T-helper 22 cell (primary cell): Measurements from ENCODE around the gene ITPR1.
A peak's percentile ranks its signal among the peaks of the same experiment; 100 is the strongest.

ENCODE experiments used
- DNase-seq: peaks from one replicate; pipeline ENCODE4 v3.0.0-alpha.2; 2020; ENCODE audit warnings: low read depth

Gene ITPR1

DNA sequence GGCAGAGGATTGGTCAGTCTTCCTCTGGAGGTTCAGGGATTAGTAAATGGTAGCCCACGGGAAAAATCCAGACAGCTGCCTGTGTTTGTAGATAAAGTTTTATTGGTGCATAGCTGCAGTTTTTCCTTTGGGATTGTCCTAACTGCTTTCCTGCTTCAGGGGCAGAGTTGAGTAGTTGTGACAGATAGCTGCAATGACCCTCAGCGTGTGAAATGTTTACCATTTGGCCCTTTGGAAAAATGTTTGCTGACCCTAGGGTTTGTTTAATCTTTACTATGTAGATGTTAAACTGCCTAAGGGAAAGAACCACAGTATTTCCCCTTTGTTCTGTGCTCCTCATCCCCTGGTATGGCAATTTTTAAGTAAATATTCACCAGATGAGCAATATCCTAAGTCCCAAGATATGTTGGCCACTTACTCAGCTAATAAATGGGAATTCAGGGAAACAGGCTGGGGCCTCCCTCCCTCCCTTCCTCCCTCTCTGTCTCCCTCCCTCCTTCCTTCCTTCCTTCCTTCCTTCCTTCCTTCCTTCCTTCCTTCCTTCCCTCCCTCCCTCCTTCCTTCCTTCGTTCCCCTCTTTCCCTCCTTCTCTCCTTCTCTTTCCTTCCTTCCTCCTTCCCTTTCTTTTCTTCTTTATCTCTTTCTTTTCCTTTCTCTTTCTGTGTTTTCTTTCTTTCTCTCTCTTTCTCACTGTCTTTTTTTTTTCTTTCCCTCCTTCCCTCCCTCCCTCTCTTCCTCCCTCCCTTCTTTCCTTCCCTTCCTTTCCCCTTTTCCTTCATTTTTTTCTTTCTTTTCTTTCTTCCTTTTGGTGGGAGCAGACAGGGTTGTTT is 251.5 kb downstream of the ITPR1 start:
- DNase-seq = no peak

DNA sequence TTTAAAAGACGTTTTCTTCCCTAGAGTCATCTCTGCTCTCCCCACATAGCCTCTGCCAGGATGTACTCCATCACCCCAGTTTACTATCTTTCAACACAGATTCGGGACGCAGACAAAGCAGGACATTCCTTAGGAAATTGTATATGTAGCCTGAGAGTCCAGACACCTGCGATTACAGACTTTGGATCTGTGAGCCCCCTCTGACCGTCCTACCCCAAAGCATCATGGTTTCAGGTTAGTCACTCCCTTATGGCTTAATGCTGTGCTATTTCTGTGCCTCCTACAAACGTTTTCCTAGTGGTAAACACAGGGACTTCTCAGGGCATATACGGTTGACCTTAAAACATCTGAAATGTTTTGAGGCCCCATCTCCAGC is 252.1 kb downstream of the ITPR1 start:
- DNase-seq = no peak

GRCh38 chr3:4746241-4746958 is 253.3 kb downstream of the ITPR1 start:
- no peak for DNase-seq

- DNase-seq = no peak
Observed at GRCh38 chr3:4748127-4748526, 255.0 kb downstream of the ITPR1 start.

GRCh38 chr3:4748701-4749378 is 255.7 kb downstream of the ITPR1 start:
- DNase-seq = no peak

- DNase-seq = no peak
Observed at GRCh38 chr3:4749567-4750002, 256.4 kb downstream of the ITPR1 start.

DNA sequence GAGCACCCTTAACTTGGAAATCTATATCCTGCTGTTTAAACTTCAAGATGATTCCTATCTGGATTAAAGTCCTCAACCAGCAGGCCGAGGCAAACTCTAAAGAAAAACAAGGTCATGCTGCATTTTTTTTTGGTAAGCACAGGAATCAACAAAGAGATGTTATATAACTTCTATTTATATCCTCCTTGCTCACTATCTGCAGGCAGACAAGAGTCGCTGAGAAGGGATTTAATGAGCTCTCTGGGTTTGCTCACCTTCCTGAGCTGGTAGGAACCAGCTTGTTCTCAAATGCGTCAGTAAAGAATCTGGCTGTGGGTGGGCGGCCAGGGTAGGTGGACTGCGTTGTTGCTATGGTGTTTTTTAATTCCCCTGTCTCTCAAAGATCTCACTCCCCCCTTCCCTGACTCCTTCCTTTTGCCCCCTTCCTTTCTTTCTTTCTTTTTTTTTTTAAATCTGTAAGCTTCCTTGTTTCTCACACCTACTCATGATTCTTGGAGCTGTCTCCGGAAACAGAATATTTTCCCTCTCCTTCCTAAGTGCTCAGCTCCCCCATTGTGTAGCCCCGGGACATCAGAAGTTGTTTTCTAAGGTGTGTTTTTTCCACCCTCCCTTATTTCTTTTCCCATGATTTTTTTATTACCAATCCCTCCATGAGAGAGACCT is 257.3 kb downstream of the ITPR1 start:
- peak; percentile 54 for DNase-seq

- peak; percentile 7 for DNase-seq
Observed at GRCh38 chr3:4751029-4751501, 257.9 kb downstream of the ITPR1 start.

GRCh38 chr3:4751502-4752101 is 258.5 kb downstream of the ITPR1 start:
- no peak for DNase-seq

- DNase-seq = no peak
Observed at GRCh38 chr3:4752201-4753072, 259.3 kb downstream of the ITPR1 start.

- DNase-seq = no peak
Observed at GRCh38 chr3:4753073-4753691, 260.0 kb downstream of the ITPR1 start.

DNA sequence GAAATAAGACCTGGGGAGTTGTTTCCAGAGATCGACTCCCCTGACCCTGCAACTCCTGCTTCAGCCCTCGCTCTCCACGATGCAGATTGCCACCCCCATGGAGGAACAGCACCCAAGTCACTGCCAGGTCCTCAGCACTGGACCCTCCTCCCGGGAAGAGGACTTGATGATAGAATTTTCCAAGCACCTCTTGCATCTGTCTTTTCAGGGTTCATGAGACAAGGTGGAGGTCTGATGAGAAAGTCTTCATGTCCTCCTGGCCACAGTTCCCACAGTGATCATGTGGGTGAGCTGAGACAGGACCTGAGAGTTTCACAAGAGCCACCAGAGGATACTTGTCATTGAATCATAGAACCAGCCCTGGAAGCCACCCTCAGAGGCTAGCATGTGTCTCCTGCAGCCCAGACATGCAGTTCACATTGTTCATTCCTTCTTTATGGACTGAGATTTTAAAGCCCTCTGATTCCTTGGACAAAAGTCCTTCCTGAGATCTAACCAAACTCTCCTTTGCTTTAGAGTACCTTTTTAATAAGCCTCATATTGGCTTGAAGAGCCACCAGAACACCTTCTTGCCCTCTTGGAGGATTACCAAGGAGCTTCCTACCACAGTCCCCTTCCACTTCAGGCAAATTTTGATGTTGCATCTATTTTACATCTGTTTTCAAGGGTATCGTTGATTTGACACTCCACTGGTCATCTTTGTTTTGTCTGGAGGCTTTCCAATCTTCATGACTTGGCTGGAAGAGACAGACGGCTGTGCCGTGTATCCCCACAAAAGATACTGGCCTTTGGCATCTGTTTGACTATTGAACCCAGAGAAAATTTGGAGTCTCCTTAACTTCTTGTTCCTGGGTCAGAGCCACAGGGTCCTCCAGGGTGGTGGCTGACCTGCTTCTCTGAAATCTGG is 261.3 kb downstream of the ITPR1 start:
- DNase-seq = no peak

- no peak for DNase-seq
Observed at GRCh38 chr3:4755566-4755965, 262.4 kb downstream of the ITPR1 start.

DNA sequence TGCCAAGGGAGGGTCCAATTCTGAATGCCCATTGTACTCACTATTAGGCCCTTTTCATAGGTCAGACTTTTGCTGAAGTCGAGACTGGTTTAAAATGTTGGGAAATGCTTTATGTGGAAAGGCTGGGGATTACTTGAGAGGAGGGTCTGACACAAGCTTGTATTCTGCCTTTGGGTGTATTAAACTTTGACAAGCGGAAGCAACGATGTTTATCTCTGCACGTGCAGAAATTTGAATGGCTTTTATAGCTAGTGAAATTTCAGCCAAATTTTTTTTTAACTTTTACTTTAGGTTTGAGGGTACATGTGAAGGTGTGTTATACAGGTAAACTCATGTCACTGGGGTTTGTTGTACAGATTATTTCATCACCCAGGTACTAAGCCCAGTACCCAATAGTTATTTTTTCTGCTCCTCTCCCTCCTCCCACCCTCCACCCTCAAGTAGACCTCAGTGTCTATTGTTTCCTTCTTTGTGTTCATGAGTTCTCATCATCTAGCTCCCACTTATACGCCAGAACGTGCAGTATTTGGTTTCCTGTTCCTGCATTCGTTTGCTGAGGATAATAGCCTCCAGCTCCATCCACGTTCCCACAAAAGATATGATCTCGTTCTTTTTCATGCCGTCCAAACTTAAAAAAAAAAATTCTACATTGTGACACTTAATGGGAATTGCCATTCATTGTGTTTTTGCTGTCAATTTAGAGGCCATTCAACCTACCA is 263.1 kb downstream of the ITPR1 start:
- no peak for DNase-seq

DNA sequence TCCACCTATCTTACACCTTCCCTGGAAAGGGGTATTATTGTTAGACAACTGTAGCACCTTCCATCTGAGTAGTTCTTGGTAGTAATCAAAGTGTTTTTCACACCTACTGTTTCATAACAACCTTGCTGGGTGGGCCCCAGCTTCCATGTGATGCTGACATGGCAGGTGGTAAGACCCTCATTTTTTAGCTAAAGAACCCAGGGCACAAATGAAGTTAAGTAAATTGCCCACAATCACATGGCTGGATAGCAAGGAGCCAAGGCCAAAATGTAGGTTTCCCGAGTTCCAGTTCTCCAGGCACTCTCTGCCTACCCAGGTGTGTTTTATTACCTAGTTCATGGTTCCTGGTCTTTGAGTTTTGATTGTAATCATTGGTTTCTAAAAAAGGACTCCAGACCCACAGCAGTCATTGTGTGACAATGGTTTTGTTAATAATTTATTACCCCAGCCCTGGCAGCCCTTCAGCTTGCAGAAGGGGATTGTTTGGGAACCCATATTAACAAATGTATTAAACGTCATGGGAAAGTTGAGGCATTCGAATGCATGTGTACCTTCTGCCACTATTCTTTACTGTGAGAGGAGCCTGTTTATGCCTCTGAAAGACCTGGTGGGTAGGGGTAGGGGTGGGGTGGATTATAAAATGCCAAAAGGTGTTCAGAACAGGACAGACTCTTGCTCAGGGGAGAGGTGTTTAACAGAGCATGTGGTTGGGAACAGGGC is 263.9 kb downstream of the ITPR1 start:
- DNase-seq = no peak

DNA sequence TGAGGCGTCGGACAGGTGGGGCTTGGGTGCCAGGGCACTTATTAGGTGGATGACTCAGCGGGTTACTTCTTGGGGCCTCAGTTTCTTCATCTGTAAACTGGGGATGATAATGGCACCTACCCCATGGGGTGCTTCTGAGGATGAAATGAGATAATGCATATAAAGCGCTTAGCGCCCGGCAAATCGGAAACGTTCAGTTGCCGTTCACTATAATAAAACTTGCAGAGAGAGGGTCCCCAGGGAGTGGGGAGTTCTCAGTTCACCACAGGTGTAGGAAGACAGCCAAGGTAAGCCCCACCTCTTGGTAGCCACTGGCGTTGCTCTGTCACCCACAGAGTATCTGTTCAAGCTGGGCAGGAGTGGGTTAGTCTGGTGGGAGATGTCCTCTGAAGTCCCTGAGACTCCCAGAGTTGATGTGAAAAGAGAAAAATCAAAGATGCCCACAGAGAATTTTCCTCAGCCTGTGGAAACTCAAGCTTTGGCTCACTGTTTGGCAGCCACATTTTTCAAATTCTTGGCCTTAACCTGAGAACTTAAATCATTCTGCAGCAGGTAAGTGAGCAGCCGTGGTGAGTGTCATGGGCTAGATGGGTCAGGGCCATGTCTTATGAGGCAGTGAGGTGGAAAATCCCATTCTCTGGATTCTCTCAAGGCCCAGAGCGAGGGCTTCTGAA is 264.6 kb downstream of the ITPR1 start:
- no peak for DNase-seq

- no peak for DNase-seq
Observed at GRCh38 chr3:4758249-4758860, 265.2 kb downstream of the ITPR1 start.
